ENCODE measurements around the gene EIF2A. TPM values are rescaled to one million over a fixed set of nuclear protein-coding genes. Genes with fewer than 3 reads are reported as not detected.
"Not testable (repeated sequence)": the region's sequence is repeated elsewhere in the genome, so short reads cannot be mapped to it uniquely, and the experiment has no call there.

EIF2A gene
- total RNA-seq, 1 donor from 2014 or later = 124 TPM

DNA sequence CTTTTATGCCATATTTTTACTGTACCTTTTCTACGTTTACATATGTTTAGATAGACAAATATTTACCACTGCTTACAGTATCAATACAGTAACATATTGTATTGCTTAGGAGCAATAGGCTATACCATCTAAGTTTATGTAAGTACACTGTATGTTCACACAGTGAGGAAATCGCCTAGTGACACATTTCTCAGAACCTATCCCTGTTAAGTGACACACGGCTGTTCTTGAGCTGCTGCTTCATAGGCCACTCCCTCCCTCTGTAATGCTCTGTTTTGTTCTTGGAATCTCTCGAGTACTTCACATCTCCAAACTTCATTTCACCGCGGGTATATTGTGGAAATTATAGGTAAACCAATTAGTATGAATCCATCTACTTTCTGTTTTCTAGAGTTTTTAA lies 43.2 kb downstream of the EIF2A start:
- intact Hi-C loops (cut with micrococcal nuclease) = no loop called here
- H3K4me3 Mint-ChIP-seq (ENCODE audit: low read depth) = no peak overlapping the region
- no peaks in the 10 kb centered on the region for H3K27me3 Mint-ChIP-seq (ENCODE audit: low read depth)
- peaks cover 21% of the 10 kb centered on the region for H3K4me1 Mint-ChIP-seq (ENCODE audit: low read depth)
- no peaks in the 10 kb centered on the region for H3K9me3 Mint-ChIP-seq
- peaks cover 21% of the 10 kb centered on the region for H3K36me3 Mint-ChIP-seq (ENCODE audit: low read depth)
- DNase-seq (ENCODE audit: low spot score) = no peak
- peak overlapping the region; percentile 43 for H3K27ac Mint-ChIP-seq

- intact Hi-C loops (cut with micrococcal nuclease) = no loop called here
- H3K4me1 Mint-ChIP-seq (ENCODE audit: low read depth) = peaks cover 15% of the 10 kb centered on the region
- H3K36me3 Mint-ChIP-seq (ENCODE audit: low read depth) = peaks cover 5% of the 10 kb centered on the region
- H3K4me3 Mint-ChIP-seq (ENCODE audit: low read depth) = no peak overlapping the region
- DNase-seq (ENCODE audit: low spot score) = no peak
- H3K27ac Mint-ChIP-seq = no peak overlapping the region
- no peaks in the 10 kb centered on the region for H3K27me3 Mint-ChIP-seq (ENCODE audit: low read depth)
- no peaks in the 10 kb centered on the region for H3K9me3 Mint-ChIP-seq
Measured at GRCh38 chr3:150594150-150594549, 47.6 kb downstream of the EIF2A start.

- no peak overlapping the region for H3K27ac Mint-ChIP-seq
- H3K27me3 Mint-ChIP-seq (ENCODE audit: low read depth) = no peaks in the 10 kb centered on the region
- DNase-seq (ENCODE audit: low spot score) = no peak
- peaks cover 23% of the 10 kb centered on the region for H3K36me3 Mint-ChIP-seq (ENCODE audit: low read depth)
- peaks cover 33% of the 10 kb centered on the region for H3K4me1 Mint-ChIP-seq (ENCODE audit: low read depth)
- H3K9me3 Mint-ChIP-seq = no peaks in the 10 kb centered on the region
- intact Hi-C loops (cut with micrococcal nuclease) = no loop called here
- H3K4me3 Mint-ChIP-seq (ENCODE audit: low read depth) = no peak overlapping the region
Measured at GRCh38 chr3:150597646-150598045, 51.1 kb downstream of the EIF2A start.

GRCh38 chr3:150599611-150600297 lies 53.2 kb downstream of the EIF2A start:
- H3K36me3 Mint-ChIP-seq (ENCODE audit: low read depth) = peaks cover 31% of the 10 kb centered on the region
- H3K27ac Mint-ChIP-seq = no peak overlapping the region
- H3K27me3 Mint-ChIP-seq (ENCODE audit: low read depth) = no peaks in the 10 kb centered on the region
- H3K4me1 Mint-ChIP-seq (ENCODE audit: low read depth) = peaks cover 31% of the 10 kb centered on the region
- no peak for DNase-seq (ENCODE audit: low spot score)
- intact Hi-C loops (cut with micrococcal nuclease) = loop anchor here (5.0 kb wide), 1 partner anchor 187 kb away; no protein-coding TSS in a partner anchor
- no peak overlapping the region for H3K4me3 Mint-ChIP-seq (ENCODE audit: low read depth)
- H3K9me3 Mint-ChIP-seq = no peaks in the 10 kb centered on the region

DNA sequence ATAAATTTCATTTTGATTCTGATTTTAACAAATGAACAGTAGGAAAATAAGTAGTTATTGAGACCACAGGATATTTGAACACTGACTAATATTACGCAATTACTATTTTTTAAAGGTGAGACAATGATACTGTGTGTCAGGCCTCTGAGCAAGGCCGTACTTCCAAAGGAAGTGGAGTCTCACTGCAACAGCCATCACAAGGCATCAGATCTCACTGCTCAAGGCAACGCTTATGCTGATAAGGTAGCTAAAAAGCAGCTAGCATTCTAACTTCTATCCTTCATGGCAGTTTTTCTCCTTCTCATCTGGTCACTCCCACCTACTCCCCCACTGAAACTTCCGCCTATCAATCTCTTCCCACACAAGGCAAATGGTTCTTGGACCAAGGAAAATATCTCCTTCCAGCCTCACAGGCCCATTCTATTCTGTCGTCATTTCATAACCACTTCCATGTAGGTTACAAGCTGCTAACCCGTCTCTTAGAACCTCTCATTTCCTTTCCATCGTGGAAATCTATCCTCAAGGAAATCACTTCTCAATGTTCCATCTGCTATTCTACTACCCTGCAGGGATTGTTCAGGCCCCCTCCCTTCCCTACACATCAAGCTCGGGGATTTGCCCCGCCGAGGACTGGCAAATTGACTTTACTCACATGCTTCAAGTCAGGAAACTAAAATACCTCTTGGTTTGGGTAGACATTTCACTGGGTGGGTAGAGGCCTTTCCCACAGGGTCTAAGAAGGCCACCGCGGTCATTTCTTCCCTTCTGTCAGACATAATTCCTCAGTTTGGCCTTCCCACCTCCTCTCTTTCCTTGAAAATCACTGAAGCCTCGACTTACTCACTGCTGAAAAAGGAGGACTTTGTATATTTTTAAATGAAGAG lies 54.3 kb downstream of the EIF2A start:
- not testable (repeated sequence) for H3K27me3 Mint-ChIP-seq (ENCODE audit: low read depth)
- intact Hi-C loops (cut with micrococcal nuclease) = loop anchor here (5.0 kb wide), 1 partner anchor 189 kb away; no protein-coding TSS in a partner anchor

GRCh38 chr3:150602426-150603152 lies 56.0 kb downstream of the EIF2A start:
- peak overlapping the region; percentile 94 for H3K4me3 Mint-ChIP-seq (ENCODE audit: low read depth)
- peaks cover 45% of the 10 kb centered on the region for H3K36me3 Mint-ChIP-seq (ENCODE audit: low read depth)
- peaks cover 51% of the 10 kb centered on the region for H3K4me1 Mint-ChIP-seq (ENCODE audit: low read depth)

More for the DNA sequence above, 54.3 kb downstream of the EIF2A start:
- peak overlapping the region; percentile 73 for H3K4me3 Mint-ChIP-seq (ENCODE audit: low read depth)
- H3K27ac Mint-ChIP-seq = peak overlapping the region; percentile 44
- H3K36me3 Mint-ChIP-seq (ENCODE audit: low read depth) = peaks cover 34% of the 10 kb centered on the region
- DNase-seq (ENCODE audit: low spot score); H3K9me3 Mint-ChIP-seq: not testable (repeated sequence)
- peaks cover 36% of the 10 kb centered on the region for H3K4me1 Mint-ChIP-seq (ENCODE audit: low read depth)

GRCh38 chr3:150603153-150603979 lies 56.8 kb downstream of the EIF2A start, which contains the start of gene SELENOT:
Gene SELENOT (plus strand): TSS chr3:150603321. CDS start chr3:150603363, 42 bp downstream.
- Mint-ChIP-seq H3K4me1 (ENCODE audit: low read depth) (peaks cover 56% of the 10 kb centered on the region), H3K27ac (peak within 1 kb of the TSS; percentile 97), H3K36me3 (ENCODE audit: low read depth) (peaks cover 51% of the 10 kb centered on the region), H3K9me3 (no peaks in the 10 kb centered on the region), H3K4me3 (ENCODE audit: low read depth) (peak within 1 kb of the TSS; percentile 94), H3K27me3 (ENCODE audit: low read depth) (no peaks in the 10 kb centered on the region)
- DNase-seq (ENCODE audit: low spot score) = peak; percentile 95
- intact Hi-C loops (cut with micrococcal nuclease) = loop anchor here (1.0 to 5.0 kb wide), 7 partner anchors 9 to 191 kb away; partner anchors contain the start of genes EIF2A, ERICH6 and SERP1

More at GRCh38 chr3:150602426-150603152, 56.0 kb downstream of the EIF2A start:
- H3K27ac Mint-ChIP-seq = peak overlapping the region; percentile 97
- intact Hi-C loops (cut with micrococcal nuclease) = loop anchor here (1.0 to 5.0 kb wide), 7 partner anchors 10 to 190 kb away; partner anchors contain the start of genes EIF2A, ERICH6 and SERP1
- no peak for DNase-seq (ENCODE audit: low spot score)
- no peaks in the 10 kb centered on the region for H3K27me3 Mint-ChIP-seq (ENCODE audit: low read depth)
- H3K9me3 Mint-ChIP-seq = no peaks in the 10 kb centered on the region

DNA sequence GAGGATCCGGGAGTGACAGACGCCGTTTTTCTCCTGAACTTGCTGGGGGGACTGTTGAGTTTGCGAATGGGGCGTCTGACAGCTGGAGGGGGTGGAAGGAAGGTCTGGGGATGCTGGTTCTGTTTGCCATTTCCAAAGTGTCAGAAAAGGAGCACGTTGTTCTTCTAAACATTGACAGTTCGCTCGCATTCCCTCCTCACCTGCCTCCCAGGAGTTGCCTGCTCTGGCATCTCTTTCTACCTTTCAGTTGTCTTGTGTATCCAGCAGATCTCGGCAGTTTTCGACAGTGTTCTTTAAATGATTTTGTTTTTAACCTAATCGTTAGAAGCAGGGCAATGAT lies 57.4 kb downstream of the EIF2A start:
- H3K27ac Mint-ChIP-seq = peak overlapping the region; percentile 97
- no peaks in the 10 kb centered on the region for H3K9me3 Mint-ChIP-seq
- DNase-seq (ENCODE audit: low spot score) = no peak
- H3K36me3 Mint-ChIP-seq (ENCODE audit: low read depth) = peaks cover 54% of the 10 kb centered on the region
- H3K4me1 Mint-ChIP-seq (ENCODE audit: low read depth) = peaks cover 61% of the 10 kb centered on the region
- peak overlapping the region; percentile 94 for H3K4me3 Mint-ChIP-seq (ENCODE audit: low read depth)
- intact Hi-C loops (cut with micrococcal nuclease) = loop anchor here (1.0 to 5.0 kb wide), 7 partner anchors 8 to 192 kb away; partner anchors contain the start of genes EIF2A, ERICH6 and SERP1
- no peaks in the 10 kb centered on the region for H3K27me3 Mint-ChIP-seq (ENCODE audit: low read depth)

- intact Hi-C loops (cut with micrococcal nuclease) = no loop called here
- DNase-seq (ENCODE audit: low spot score) = no peak
- H3K36me3 Mint-ChIP-seq (ENCODE audit: low read depth) = peaks cover 51% of the 10 kb centered on the region
- H3K9me3 Mint-ChIP-seq = no peaks in the 10 kb centered on the region
- H3K4me3 Mint-ChIP-seq (ENCODE audit: low read depth) = peak overlapping the region; percentile 67
- H3K27me3 Mint-ChIP-seq (ENCODE audit: low read depth) = no peaks in the 10 kb centered on the region
- peak overlapping the region; percentile 39 for H3K27ac Mint-ChIP-seq
- H3K4me1 Mint-ChIP-seq (ENCODE audit: low read depth) = peaks cover 61% of the 10 kb centered on the region
Measured at GRCh38 chr3:150605998-150606641, 59.5 kb downstream of the EIF2A start.

GRCh38 chr3:150607267-150608065 lies 60.9 kb downstream of the EIF2A start:
- DNase-seq (ENCODE audit: low spot score) = no peak
- Mint-ChIP-seq H3K4me3 (ENCODE audit: low read depth) (peak overlapping the region; percentile 1), H3K36me3 (ENCODE audit: low read depth) (peaks cover 52% of the 10 kb centered on the region), H3K27me3 (ENCODE audit: low read depth) (no peaks in the 10 kb centered on the region), H3K4me1 (ENCODE audit: low read depth) (peaks cover 54% of the 10 kb centered on the region), H3K27ac (no peak overlapping the region), H3K9me3 (no peaks in the 10 kb centered on the region)
- intact Hi-C loops (cut with micrococcal nuclease) = no loop called here

DNA sequence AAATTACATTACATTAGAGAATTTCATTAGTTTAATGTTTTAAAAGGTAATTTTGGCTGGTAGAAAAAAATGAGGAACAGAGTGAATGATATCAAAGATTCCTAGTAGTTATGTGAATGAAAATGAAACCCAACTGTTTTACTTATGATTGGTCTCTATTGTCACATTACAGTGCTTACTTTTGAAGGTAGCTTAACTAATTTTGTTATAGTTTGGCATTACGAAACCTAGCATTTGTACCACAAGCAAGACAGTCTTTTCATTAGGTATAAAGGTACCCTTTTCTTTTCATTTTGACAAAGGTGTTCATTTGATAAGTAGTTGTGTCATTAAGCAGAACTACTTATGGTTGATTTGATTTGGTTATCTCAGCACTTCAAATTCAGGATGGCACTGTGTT lies 63.4 kb downstream of the EIF2A start:
- Mint-ChIP-seq H3K27ac (peak overlapping the region; percentile 36), H3K36me3 (ENCODE audit: low read depth) (peaks cover 65% of the 10 kb centered on the region), H3K4me1 (ENCODE audit: low read depth) (peaks cover 74% of the 10 kb centered on the region), H3K9me3 (peaks cover 4% of the 10 kb centered on the region), H3K4me3 (ENCODE audit: low read depth) (peak overlapping the region; percentile 23), H3K27me3 (ENCODE audit: low read depth) (no peaks in the 10 kb centered on the region)
- intact Hi-C loops (cut with micrococcal nuclease) = loop anchor here (5.0 kb wide), 1 partner anchor 172 kb away; no protein-coding TSS in a partner anchor
- no peak for DNase-seq (ENCODE audit: low spot score)
